Vagina (tissue), 2 donors: ENCODE results near the gene RICTOR.

Experiments
- POLR2AphosphoS5 ChIP-seq, 2 donors: sonication (generic); formaldehyde crosslinking; IDR thresholded peaks; one replicate each; pipeline ENCODE4 v1.9.0; 2017; ENCODE audit warnings: antibody characterized with exemption in 2 of 2, mild to moderate bottlenecking in 2 of 2, low read depth in 1 of 2; ENCODE audit not compliant: insufficient read depth in 1 of 2
- TF ChIP-seq, protein P1 (sequence below), 3 experiments: fragments of 450-650 bp in 2 of 3; fragments of 200-600 bp in 1 of 3; sonication (generic) in 1 of 3; IDR thresholded peaks; one replicate each; pipeline ENCODE4 v1.5.1; 2017 to 2019; ENCODE audit warnings: antibody characterized with exemption in 3 of 3, mild to moderate bottlenecking in 2 of 3, moderate library complexity in 2 of 3

DNA sequence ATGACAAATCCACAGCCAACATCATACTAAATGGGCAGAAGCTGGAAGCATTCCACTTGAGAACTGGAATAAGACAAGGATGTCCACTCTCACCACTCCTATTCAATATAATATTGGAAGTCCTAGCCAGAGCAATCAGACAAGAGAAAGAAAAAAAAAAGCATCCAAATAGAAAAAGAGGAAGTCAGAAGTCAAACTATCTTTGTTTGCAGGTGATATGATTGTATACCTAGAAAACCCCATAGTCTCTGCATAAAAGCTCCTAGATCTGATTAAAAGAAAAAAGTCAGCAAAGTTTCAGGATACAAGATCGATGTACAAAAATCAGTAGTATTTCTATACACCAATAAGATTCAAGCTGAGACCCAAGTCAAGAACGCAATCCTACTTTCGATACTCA, 162.3 kb downstream of the RICTOR start:
- TF ChIP-seq, protein P1, sequence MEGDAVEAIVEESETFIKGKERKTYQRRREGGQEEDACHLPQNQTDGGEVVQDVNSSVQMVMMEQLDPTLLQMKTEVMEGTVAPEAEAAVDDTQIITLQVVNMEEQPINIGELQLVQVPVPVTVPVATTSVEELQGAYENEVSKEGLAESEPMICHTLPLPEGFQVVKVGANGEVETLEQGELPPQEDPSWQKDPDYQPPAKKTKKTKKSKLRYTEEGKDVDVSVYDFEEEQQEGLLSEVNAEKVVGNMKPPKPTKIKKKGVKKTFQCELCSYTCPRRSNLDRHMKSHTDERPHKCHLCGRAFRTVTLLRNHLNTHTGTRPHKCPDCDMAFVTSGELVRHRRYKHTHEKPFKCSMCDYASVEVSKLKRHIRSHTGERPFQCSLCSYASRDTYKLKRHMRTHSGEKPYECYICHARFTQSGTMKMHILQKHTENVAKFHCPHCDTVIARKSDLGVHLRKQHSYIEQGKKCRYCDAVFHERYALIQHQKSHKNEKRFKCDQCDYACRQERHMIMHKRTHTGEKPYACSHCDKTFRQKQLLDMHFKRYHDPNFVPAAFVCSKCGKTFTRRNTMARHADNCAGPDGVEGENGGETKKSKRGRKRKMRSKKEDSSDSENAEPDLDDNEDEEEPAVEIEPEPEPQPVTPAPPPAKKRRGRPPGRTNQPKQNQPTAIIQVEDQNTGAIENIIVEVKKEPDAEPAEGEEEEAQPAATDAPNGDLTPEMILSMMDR (IDR thresholded peaks at IDR 0.05) = no peak
- no peak for TF ChIP-seq POLR2AphosphoS5 (IDR thresholded peaks at IDR 0.05; ENCODE audit: insufficient read depth in 1 of 2, low read depth in 1 of 2)
